SK-N-SH (cell line): Measurements from ENCODE around the gene FLYWCH1. TPM values are rescaled to one million over a fixed set of nuclear protein-coding genes. Genes with fewer than 3 reads are reported as not detected.

ENCODE experiments used
- CTCF ChIA-PET: fragments of 300-600, 350-600 bp; formaldehyde crosslinking; extraction: SDS; loops from one replicate; lab custom pipeline; 2021; lab: Yijun Ruan, JAX
- POLR2A ChIA-PET: fragments of 350-600 bp; sonication (Branson Sonifier 250); formaldehyde crosslinking; extraction: SDS; loops from one replicate; lab custom pipeline; 2020; ENCODE audit warnings: antibody characterized with exemption, inconsistent platforms; lab: Yijun Ruan, JAX
- DNase-seq: peaks from one replicate; pipeline ENCODE4 v3.0.0; 2012
- H2AFZ ChIP-seq: fragments of 200-600 bp; sonication (generic); 2 replicates; pipeline ENCODE4 v1.8.1; 2016; ENCODE audit warnings: antibody characterized with exemption, mild to moderate bottlenecking, low read depth
- H3F3A ChIP-seq: fragments of 200-600 bp; sonication (generic); replicated peaks from 2 replicates; pipeline ENCODE3; 2016; ENCODE audit warnings: antibody characterized with exemption, mild to moderate bottlenecking; ENCODE audit not compliant: insufficient read depth
- H3K27ac ChIP-seq, 2 experiments: fragments of 200-500 bp in 1 of 2; fragments of 200-600 bp in 1 of 2; sonication (Bioruptor generic) in 1 of 2; sonication (generic), shearing (Covaris generic) in 1 of 2; 2 replicates each; pipeline versions ENCODE4 v1.5.1 to v1.6.1; 2014 to 2016; ENCODE audit warnings: low read depth in 2 of 2, inconsistent platforms in 1 of 2, low read length in 1 of 2, mild to moderate bottlenecking in 1 of 2, mixed read lengths in 1 of 2
- H3K27me3 ChIP-seq: fragments of 200-600 bp; sonication (generic), shearing (Covaris generic); 2 replicates; pipeline ENCODE4 v1.6.1; 2016; ENCODE audit warnings: mixed run types; ENCODE audit not compliant: insufficient read depth
- H3K36me3 ChIP-seq, 2 experiments: fragments of 200-500 bp in 1 of 2; fragments of 200-600 bp in 1 of 2; sonication (Bioruptor generic) in 1 of 2; sonication (generic) in 1 of 2; replicated peaks in 1 of 2; 2 replicates each; pipeline versions ENCODE3 to v1.5.1; 2014 to 2016; ENCODE audit warnings: low read length in 1 of 2, mild to moderate bottlenecking in 1 of 2; ENCODE audit not compliant: insufficient read depth in 2 of 2, control insufficient read depth in 1 of 2
- H3K4me1 ChIP-seq, 2 experiments: fragments of 200-500 bp in 1 of 2; fragments of 200-600 bp in 1 of 2; sonication (Bioruptor generic) in 1 of 2; sonication (generic), shearing (Covaris generic) in 1 of 2; 2 replicates each; pipeline versions ENCODE4 v1.5.1 to v1.6.1; 2014 to 2016; ENCODE audit warnings: low read depth in 1 of 2, low read length in 1 of 2, mixed run types in 1 of 2; ENCODE audit not compliant: insufficient read depth in 2 of 2, control insufficient read depth in 1 of 2
- H3K4me2 ChIP-seq: fragments of 200-600 bp; sonication (generic), shearing (Covaris generic); 2 replicates; pipeline ENCODE4 v1.6.1; 2017; ENCODE audit warnings: mixed run types
- H3K4me3 ChIP-seq, 2 experiments: fragments of 200-500 bp in 1 of 2; fragments of 200-600 bp in 1 of 2; sonication (Bioruptor generic) in 1 of 2; sonication (generic), shearing (Covaris generic) in 1 of 2; 2 replicates each; pipeline versions ENCODE4 v1.5.1 to v1.8.1; 2014 to 2016; ENCODE audit warnings: low read depth in 2 of 2, inconsistent platforms in 1 of 2, low read length in 1 of 2, mild to moderate bottlenecking in 1 of 2, mixed read lengths in 1 of 2, moderate library complexity in 1 of 2
- H3K79me2 ChIP-seq: fragments of 200-600 bp; sonication (generic); 2 replicates; pipeline ENCODE4 v1.8.1; 2017; ENCODE audit warnings: mild to moderate bottlenecking; ENCODE audit not compliant: insufficient read depth
- H3K9ac ChIP-seq: fragments of 200-600 bp; sonication (generic); 2 replicates; pipeline ENCODE4 v1.6.1; 2017; ENCODE audit warnings: mixed run types
- H3K9me2 ChIP-seq: fragments of 200-600 bp; sonication (generic); 2 replicates; pipeline ENCODE4 v1.6.1; 2017; ENCODE audit warnings: mixed run types
- H3K9me3 ChIP-seq: fragments of 200-600 bp; sonication (generic); 2 replicates; pipeline ENCODE4 v1.6.1; 2017; ENCODE audit warnings: mixed run types, mild to moderate bottlenecking, moderate library complexity
- H4K20me1 ChIP-seq: fragments of 200-600 bp; sonication (generic); 2 replicates; pipeline ENCODE4 v1.6.1; 2017; ENCODE audit warnings: mild to moderate bottlenecking, mixed run types; ENCODE audit not compliant: insufficient read depth
- ELF1 ChIP-seq: IDR thresholded peaks from 2 replicates; pipeline ENCODE4 v1.4.0; 2012
- EZH2phosphoT487 ChIP-seq: fragments of 200-600 bp; sonication (generic); IDR thresholded peaks from 2 replicates; pipeline ENCODE4 v1.6.1; 2017; ENCODE audit warnings: low read depth, mixed run types, mild to moderate bottlenecking, antibody characterized with exemption, moderate library complexity, borderline replicate concordance
- FOSL2 ChIP-seq: IDR thresholded peaks from 2 replicates; pipeline ENCODE4 v1.4.0; 2012; ENCODE audit warnings: low read depth, mild to moderate bottlenecking, moderate library complexity, borderline replicate concordance
- FOXJ3 ChIP-seq: sonication (generic); formaldehyde crosslinking; IDR thresholded peaks from 2 replicates; pipeline ENCODE4 v1.5.1; 2020; ENCODE audit warnings: mild to moderate bottlenecking, missing genetic modification reagents
- JUND ChIP-seq: IDR thresholded peaks from 2 replicates; pipeline ENCODE4 v1.4.0; 2012
- MEF2A ChIP-seq: IDR thresholded peaks from 2 replicates; pipeline ENCODE4 v1.4.0; 2012; ENCODE audit warnings: low read depth, borderline replicate concordance
- MXI1 ChIP-seq: IDR thresholded peaks from 2 replicates; pipeline ENCODE4 v1.6.1; 2012; ENCODE audit warnings: mild to moderate bottlenecking, low read depth, low read length, improper control_type of control experiment
- PBX3 ChIP-seq: IDR thresholded peaks from 2 replicates; pipeline ENCODE4; 2012
- POLR2AphosphoS5 ChIP-seq: IDR thresholded peaks from 2 replicates; pipeline ENCODE4 v1.6.1; 2012; ENCODE audit warnings: low read depth, low read length
- REST ChIP-seq: IDR thresholded peaks from 2 replicates; pipeline ENCODE4 v1.6.1; 2012; ENCODE audit warnings: mild to moderate bottlenecking, low read depth, low read length, moderate library complexity
- RXRA ChIP-seq: IDR thresholded peaks from 2 replicates; pipeline ENCODE4 v1.4.0; 2012; ENCODE audit warnings: low read depth, mild to moderate bottlenecking, borderline replicate concordance
- SIN3A ChIP-seq: IDR thresholded peaks from 2 replicates; pipeline ENCODE4 v1.6.1; 2012; ENCODE audit warnings: low read depth, mild to moderate bottlenecking, low read length, moderate library complexity, borderline replicate concordance
- TAF1 ChIP-seq: IDR thresholded peaks from 2 replicates; pipeline ENCODE4 v1.6.1; 2012; ENCODE audit warnings: low read depth, mild to moderate bottlenecking, low read length, moderate library complexity, borderline replicate concordance
- TCF12 ChIP-seq: IDR thresholded peaks from 2 replicates; pipeline ENCODE4 v1.4.0; 2012
- TEAD4 ChIP-seq: IDR thresholded peaks from 2 replicates; pipeline ENCODE4 v1.4.0; 2012; ENCODE audit warnings: mild to moderate bottlenecking, borderline replicate concordance; ENCODE audit not compliant: insufficient read depth
- USF2 ChIP-seq: fragments of 150-350 bp; IDR thresholded peaks from 2 replicates; pipeline ENCODE4 v1.6.1; 2017; ENCODE audit warnings: antibody characterized with exemption, low read length, low read depth, borderline replicate concordance
- YY1 ChIP-seq: IDR thresholded peaks from 2 replicates; pipeline ENCODE4 v1.4.0; 2012; ENCODE audit warnings: low read depth, mild to moderate bottlenecking
- ZBTB33 ChIP-seq: IDR thresholded peaks from 2 replicates; pipeline ENCODE4 v1.4.0; 2012; ENCODE audit warnings: low read depth, borderline replicate concordance
- WGBS: methylation state at CpG from one replicate; pipeline ENCODE4 v1.1.6; 2017; ENCODE audit warnings: low lambda C conversion rate; 5-methylcytosine and 5-hydroxymethylcytosine counted together
- polyA plus RNA-seq, 3 experiments: library from polyadenylated mRNA; depleted of rRNA; stranded (reverse); fragments of >200 nt; gene quantifications; 2 replicates each; pipeline ENCODE4 v1.2.3, GENCODE V29; 2012

FLYWCH1 gene
- polyA plus RNA-seq, 1 of the 3 experiments (the other 2 are of a cell fraction), result 30.1 TPM

- no peaks in the 10 kb centered on the region for H3K9me3 ChIP-seq
- no peaks in the 10 kb centered on the region for H3F3A ChIP-seq
- no peak overlapping the region for H3K4me2 ChIP-seq
- 96% methylated on average over 4 of the region's 4 CpGs for WGBS
- POLR2A ChIA-PET, result no interaction called here
- H3K27ac ChIP-seq, result no peak overlapping the region
- no peak overlapping the region for H3K9ac ChIP-seq
- no peaks in the 10 kb centered on the region for H3K4me1 ChIP-seq
- no peak for DNase-seq
- H3K79me2 ChIP-seq, result no peaks in the 10 kb centered on the region
- H2AFZ ChIP-seq, result no peak overlapping the region
- peaks cover 10 to 12% of the 10 kb centered on the region in 2 experiments for H3K36me3 ChIP-seq
- CTCF ChIA-PET, result interaction anchor here (3.5 kb wide), 1 partner anchor 15 kb away, joined by 18 read pairs; no protein-coding TSS in a partner anchor
- TF ChIP-seq TAF1, result no peak
- TF ChIP-seq ELF1, result no peak
- no peak for TF ChIP-seq FOXJ3
- TF ChIP-seq USF2, result no peak
- no peak for TF ChIP-seq MXI1
- H3K27me3 ChIP-seq, result no peaks in the 10 kb centered on the region
- no peak overlapping the region for H3K4me3 ChIP-seq
- no peaks in the 10 kb centered on the region for H3K9me2 ChIP-seq
- no peaks in the 10 kb centered on the region for H4K20me1 ChIP-seq
Measured at GRCh38 chr16:2946649-2947048, 34.9 kb downstream of the FLYWCH1 start.

GRCh38 chr16:2948807-2949704 is 37.3 kb downstream of the FLYWCH1 start:
- no peak overlapping the region for H3K9ac ChIP-seq
- H3K27ac ChIP-seq, result no peak overlapping the region
- no peaks in the 10 kb centered on the region for H3F3A ChIP-seq
- H3K4me1 ChIP-seq, result no peaks in the 10 kb centered on the region
- DNase-seq, result no peak
- CTCF ChIA-PET, result interaction anchor here (0.9 to 1.9 kb wide), 3 partner anchors 13 to 29 kb away, joined by 3 to 8 read pairs (median 3); no protein-coding TSS in a partner anchor
- WGBS, result 86% methylated on average over 15 of the region's 36 CpGs
- no peaks in the 10 kb centered on the region for H4K20me1 ChIP-seq
- H3K9me3 ChIP-seq, result no peaks in the 10 kb centered on the region
- POLR2A ChIA-PET, result no interaction called here
- no peaks in the 10 kb centered on the region; the same call in 1 of the 2 replicates for H3K27me3 ChIP-seq
- peaks cover 0 to 10% of the 10 kb centered on the region in 2 experiments for H3K36me3 ChIP-seq
- H2AFZ ChIP-seq, result no peak overlapping the region
- no peaks in the 10 kb centered on the region for H3K79me2 ChIP-seq
- no peak overlapping the region for H3K4me2 ChIP-seq
- H3K9me2 ChIP-seq, result no peaks in the 10 kb centered on the region
- no peak overlapping the region for H3K4me3 ChIP-seq
- no peak for TF ChIP-seq SIN3A
- TF ChIP-seq TEAD4, result no peak
- TF ChIP-seq JUND, result no peak
- no peak for TF ChIP-seq EZH2phosphoT487
- TF ChIP-seq RXRA, result no peak
- no peak for TF ChIP-seq TAF1
- no peak for TF ChIP-seq ZBTB33
- TF ChIP-seq REST, result no peak
- TF ChIP-seq TCF12, result no peak
- no peak for TF ChIP-seq YY1
- TF ChIP-seq ELF1, result no peak
- TF ChIP-seq POLR2AphosphoS5, result no peak
- no peak for TF ChIP-seq PBX3
- TF ChIP-seq MEF2A, result no peak
- TF ChIP-seq FOSL2, result no peak
